ENCODE data around the gene ENG.

The ENG gene

GRCh38 chr9:127875306-127875966 lies 21.0 kb upstream of the ENG start:
- H3K79me2 ChIP-seq (ENCODE audit: insufficient read depth, low read length), result no peaks in the 10 kb centered on the region
- no peak overlapping the region for H3K4me3 ChIP-seq (ENCODE audit: low read depth in 1 of 2, low read length in 2 of 2)
- no peaks in the 10 kb centered on the region for H3K36me3 ChIP-seq (ENCODE audit: insufficient read depth, low read length)
- no peak overlapping the region for H3K4me2 ChIP-seq (ENCODE audit: insufficient read depth, low read length)
- no peaks in the 10 kb centered on the region for H3K4me1 ChIP-seq (ENCODE audit: insufficient read depth, low read length)
- no peaks in the 10 kb centered on the region; the same call in 1 of the 2 replicates for H4K20me1 ChIP-seq (ENCODE audit: insufficient read depth, low read length)
- no peak overlapping the region for H3K27ac ChIP-seq (ENCODE audit: low read length)
- no peak overlapping the region for H2AFZ ChIP-seq (ENCODE audit: low read depth, low read length)
- no peaks in the 10 kb centered on the region for H3K27me3 ChIP-seq (ENCODE audit: insufficient read depth, low read length, poor library complexity)
- TF ChIP-seq CTCF (IDR thresholded peaks at IDR 0.05; ENCODE audit: borderline replicate concordance, extremely low read depth, low read length, poor library complexity, severe bottlenecking), result no peak
- no peak for TF ChIP-seq EZH2 (IDR thresholded peaks at IDR 0.05; ENCODE audit: borderline replicate concordance, low read depth, low read length, severe bottlenecking)
- ATAC-seq (ENCODE audit: insufficient read depth, low read depth) (no peak), DNase-seq (no peak)
- H3K9ac ChIP-seq (ENCODE audit: low read depth, low read length), result no peak overlapping the region
- no peaks in the 10 kb centered on the region for H3K9me3 ChIP-seq (ENCODE audit: insufficient read depth, low read length, severe bottlenecking)

- Histone ChIP-seq H3K9me3 (ENCODE audit: insufficient read depth, low read length, severe bottlenecking) (no peaks in the 10 kb centered on the region), H3K4me1 (ENCODE audit: insufficient read depth, low read length) (no peaks in the 10 kb centered on the region), H3K4me3 (ENCODE audit: low read depth in 1 of 2, low read length in 2 of 2) (no peak overlapping the region), H3K27me3 (ENCODE audit: insufficient read depth, low read length, poor library complexity) (no peaks in the 10 kb centered on the region), H3K79me2 (ENCODE audit: insufficient read depth, low read length) (no peaks in the 10 kb centered on the region), H3K9ac (ENCODE audit: low read depth, low read length) (no peak overlapping the region), H4K20me1 (ENCODE audit: insufficient read depth, low read length) (no peaks in the 10 kb centered on the region; the same call in 1 of the 2 replicates), H3K36me3 (ENCODE audit: insufficient read depth, low read length) (no peaks in the 10 kb centered on the region), H2AFZ (ENCODE audit: low read depth, low read length) (no peak overlapping the region), H3K27ac (ENCODE audit: low read length) (no peak overlapping the region), H3K4me2 (ENCODE audit: insufficient read depth, low read length) (no peak overlapping the region)
- TF ChIP-seq CTCF (IDR thresholded peaks at IDR 0.05; ENCODE audit: borderline replicate concordance, extremely low read depth, low read length, poor library complexity, severe bottlenecking), result no peak
- no peak for TF ChIP-seq EZH2 (IDR thresholded peaks at IDR 0.05; ENCODE audit: borderline replicate concordance, low read depth, low read length, severe bottlenecking)
- ATAC-seq (ENCODE audit: insufficient read depth, low read depth) (no peak), DNase-seq (no peak)
These were observed 20.1 kb upstream of the ENG start for GRCh38 chr9:127874301-127875221.

- no peaks in the 10 kb centered on the region for H3K36me3 ChIP-seq (ENCODE audit: insufficient read depth, low read length)
- H3K4me1 ChIP-seq (ENCODE audit: insufficient read depth, low read length), result no peaks in the 10 kb centered on the region
- H3K27ac ChIP-seq (ENCODE audit: low read length), result no peak overlapping the region
- H3K4me2 ChIP-seq (ENCODE audit: insufficient read depth, low read length), result no peak overlapping the region
- no peak overlapping the region for H2AFZ ChIP-seq (ENCODE audit: low read depth, low read length)
- DNase-seq (no peak), ATAC-seq (ENCODE audit: insufficient read depth, low read depth) (no peak)
- no peaks in the 10 kb centered on the region for H3K27me3 ChIP-seq (ENCODE audit: insufficient read depth, low read length, poor library complexity)
- H4K20me1 ChIP-seq (ENCODE audit: insufficient read depth, low read length), result no peaks in the 10 kb centered on the region; the same call in 1 of the 2 replicates
- H3K9me3 ChIP-seq (ENCODE audit: insufficient read depth, low read length, severe bottlenecking), result no peaks in the 10 kb centered on the region
- H3K79me2 ChIP-seq (ENCODE audit: insufficient read depth, low read length), result no peaks in the 10 kb centered on the region
- TF ChIP-seq EZH2 (IDR thresholded peaks at IDR 0.05; ENCODE audit: borderline replicate concordance, low read depth, low read length, severe bottlenecking) (no peak), CTCF (IDR thresholded peaks at IDR 0.05; ENCODE audit: borderline replicate concordance, extremely low read depth, low read length, poor library complexity, severe bottlenecking) (no peak)
- H3K4me3 ChIP-seq (ENCODE audit: low read depth in 1 of 2, low read length in 2 of 2), result no peak overlapping the region
- H3K9ac ChIP-seq (ENCODE audit: low read depth, low read length), result no peak overlapping the region
These were observed 19.4 kb upstream of the ENG start for GRCh38 chr9:127873886-127874285.

Measured in DND-41 (cell line).